C4-2B (cell line): ENCODE results near the gene EPHA10.

Experiments used
- CTCF ChIP-seq: fragments of 450-650 bp; conservative IDR thresholded peaks from 2 replicates; pipeline ENCODE4 v1.5.1; 2017; ENCODE audit warnings: mild to moderate bottlenecking
- ZFX ChIP-seq: fragments of 450-650 bp; IDR thresholded peaks from 2 replicates; pipeline ENCODE4 v1.6.1; 2017

- TF ChIP-seq CTCF, result no peak
- no peak for TF ChIP-seq ZFX
Observed at GRCh38 chr1:37676281-37677142, 88.4 kb downstream of the EPHA10 start.
